Erythroblast (primary cell): ENCODE data around the gene MAPK1.
"Not testable (repeated sequence)": the region's sequence is repeated elsewhere in the genome, so short reads cannot be mapped to it uniquely, and the experiment has no call there.

Source experiments
- GATA1 ChIP-seq: IDR thresholded peaks from 2 replicates; pipeline ENCODE4 v1.6.1; 2011; ENCODE audit warnings: low read depth, mild to moderate bottlenecking, control low read depth, low read length, moderate library complexity
- POLR2A ChIP-seq: IDR thresholded peaks from 2 replicates; pipeline ENCODE4 v1.6.1; 2011; ENCODE audit warnings: mild to moderate bottlenecking, low read length

- not testable (repeated sequence) for TF ChIP-seq POLR2A, GATA1
Observed at GRCh38 chr22:21848057-21848456, 19.4 kb downstream of the MAPK1 start.
